Measurements from ENCODE around the gene SCG3.

- TF ChIP-seq CTCF (IDR thresholded peaks at IDR 0.05; ENCODE audit: low read length) (no peak), EZH2 (IDR thresholded peaks at IDR 0.05; ENCODE audit: borderline replicate concordance, low read length) (no peak)
These were observed 27.7 kb downstream of the SCG3 start for GRCh38 chr15:51709031-51709430.
